Anterior cingulate cortex (tissue), 58 donors: ENCODE measurements around the gene GLRX3.
A peak's percentile ranks its signal among the peaks of the same experiment; 100 is the strongest.

Experiments used
- DNase-seq, 58 donors: peaks; one replicate each; lab custom pipeline; 2025; lab: John Stamatoyannopoulos, UW

GLRX3 gene

GRCh38 chr10:130137090-130137448 is 878 bp downstream of the GLRX3 start:
- DNase-seq, result peak in 1 of 58 donors; percentile 32

- no peak for DNase-seq
Observed at GRCh38 chr10:130137659-130138478, 1.7 kb downstream of the GLRX3 start.

GRCh38 chr10:130138479-130138866 is 2.3 kb downstream of the GLRX3 start:
- DNase-seq, result no peak

GRCh38 chr10:130140425-130140824 is 4.2 kb downstream of the GLRX3 start:
- DNase-seq, result no peak

- no peak for DNase-seq
Observed at GRCh38 chr10:130141038-130141437, 4.8 kb downstream of the GLRX3 start.

GRCh38 chr10:130141460-130141859 is 5.3 kb downstream of the GLRX3 start:
- DNase-seq, result no peak

GRCh38 chr10:130141878-130142277 is 5.7 kb downstream of the GLRX3 start:
- DNase-seq, result no peak

GRCh38 chr10:130146042-130146441 is 9.9 kb downstream of the GLRX3 start:
- no peak for DNase-seq

GRCh38 chr10:130159192-130159794 is 23.1 kb downstream of the GLRX3 start:
- no peak for DNase-seq

- DNase-seq, result no peak
Observed at GRCh38 chr10:130160775-130161174, 24.6 kb downstream of the GLRX3 start.

GRCh38 chr10:130161331-130161730 is 25.1 kb downstream of the GLRX3 start:
- DNase-seq, result no peak

- DNase-seq, result no peak
Observed at GRCh38 chr10:130167193-130167592, 31.0 kb downstream of the GLRX3 start.

- DNase-seq, result no peak
Observed at GRCh38 chr10:130167707-130168106, 31.5 kb downstream of the GLRX3 start.

GRCh38 chr10:130169136-130169859 is 33.1 kb downstream of the GLRX3 start:
- no peak for DNase-seq

- no peak for DNase-seq
Observed at GRCh38 chr10:130171196-130171595, 35.0 kb downstream of the GLRX3 start.

GRCh38 chr10:130174328-130174727 is 38.1 kb downstream of the GLRX3 start:
- DNase-seq, result no peak

- no peak for DNase-seq
Observed at GRCh38 chr10:130175074-130175473, 38.9 kb downstream of the GLRX3 start.

- DNase-seq, result peak in 10 of 58 donors; percentile 6 to 41 (median 21)
Observed at GRCh38 chr10:130177250-130177649, 41.1 kb downstream of the GLRX3 start.

GRCh38 chr10:130179640-130180039 is 43.4 kb downstream of the GLRX3 start:
- peak in 37 of 58 donors; percentile 7 to 82 (median 33) for DNase-seq

GRCh38 chr10:130180416-130180815 is 44.2 kb downstream of the GLRX3 start:
- DNase-seq, result no peak

- no peak for DNase-seq
Observed at GRCh38 chr10:130181858-130182257, 45.7 kb downstream of the GLRX3 start.
